ENCODE results near the gene PPP1R18. TPM values are rescaled to one million over a fixed set of nuclear protein-coding genes. Genes with fewer than 3 reads are reported as not detected.
A peak's percentile ranks its signal among the peaks of the same experiment; 100 is the strongest.

The PPP1R18 gene
- total RNA-seq, 2 donors from 2014 or later: 168 to 271 TPM

GRCh38 chr6:30654798-30655742, 31.4 kb downstream of the PPP1R18 start:
- peak overlapping the region in 1 of 2 donors; percentile 17 for H3K27ac Mint-ChIP-seq
- DNase-seq (ENCODE audit: low spot score) (no peak), ATAC-seq (no peak)
- H3K4me1 Mint-ChIP-seq (ENCODE audit: low read depth in 2 of 2): peaks cover 0 to 10% of the 10 kb centered on the region in 2 donors
- peaks cover 47% of the 10 kb centered on the region for H3K36me3 Mint-ChIP-seq
- H3K4me3 Mint-ChIP-seq: no peak overlapping the region
- H3K27me3 Mint-ChIP-seq: no peaks in the 10 kb centered on the region
- H3K9me3 Mint-ChIP-seq: no peaks in the 10 kb centered on the region

GRCh38 chr6:30651143-30651542, 35.3 kb downstream of the PPP1R18 start:
- DNase-seq (ENCODE audit: low spot score): no peak
- no peak for ATAC-seq
- peak overlapping the region in 1 of 2 donors; percentile 18 for H3K27ac Mint-ChIP-seq
- H3K4me3 Mint-ChIP-seq: no peak overlapping the region
- H3K4me1 Mint-ChIP-seq (ENCODE audit: low read depth in 2 of 2): peaks cover 6 to 13% of the 10 kb centered on the region in 2 donors
- H3K27me3 Mint-ChIP-seq: no peaks in the 10 kb centered on the region
- H3K36me3 Mint-ChIP-seq: peaks cover 21% of the 10 kb centered on the region
- no peaks in the 10 kb centered on the region for H3K9me3 Mint-ChIP-seq

GRCh38 chr6:30647242-30648116, 39.0 kb downstream of the PPP1R18 start:
- Mint-ChIP-seq H3K4me1 (ENCODE audit: low read depth in 2 of 2) (peaks cover 14 to 25% of the 10 kb centered on the region in 2 donors), H3K27ac (peak overlapping the region; percentile 80 to 93), H3K9me3 (no peaks in the 10 kb centered on the region), H3K36me3 (peaks cover 11% of the 10 kb centered on the region), H3K27me3 (no peaks in the 10 kb centered on the region), H3K4me3 (peak overlapping the region; percentile 87)
- DNase-seq (ENCODE audit: low spot score) (peak; percentile 90), ATAC-seq (peak; percentile 87 to 89)

DNA sequence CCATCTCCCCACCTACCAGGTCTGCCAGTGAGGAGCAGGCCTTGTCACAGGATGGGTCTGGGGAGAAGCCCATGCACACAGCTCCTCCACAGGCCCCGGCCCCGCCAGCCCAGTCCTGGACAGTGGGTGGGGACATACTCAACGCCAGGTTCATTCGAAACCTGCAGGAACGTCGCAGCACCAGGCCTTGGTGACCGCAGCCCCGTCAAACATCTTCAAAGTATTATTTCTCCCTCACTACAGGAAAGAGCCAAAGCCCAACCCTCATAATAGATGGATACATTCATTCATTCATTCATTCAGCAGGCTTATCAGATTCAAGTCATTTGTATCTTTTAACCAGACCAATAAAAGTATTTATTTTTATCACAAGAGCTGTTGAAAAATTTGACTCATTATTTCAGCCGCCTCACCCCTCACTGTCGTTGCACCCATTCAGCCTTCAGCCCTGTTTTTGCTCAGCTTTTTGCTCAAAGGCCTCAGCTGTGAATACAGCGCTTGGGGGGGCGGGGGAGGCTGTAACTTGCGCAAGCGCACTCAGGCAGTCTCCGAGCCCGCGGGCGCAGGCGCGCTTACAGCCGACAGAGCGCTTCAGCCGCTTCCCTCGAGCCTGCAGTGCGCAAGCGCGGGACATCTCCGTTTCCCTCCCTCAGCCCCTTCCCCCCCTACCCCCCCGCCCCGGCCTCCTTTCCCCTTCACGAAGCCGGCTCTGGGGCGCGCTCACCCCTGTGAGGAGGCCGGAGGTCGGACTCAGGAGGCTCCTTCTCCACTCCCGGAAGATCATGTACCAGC, 39.8 kb downstream of the PPP1R18 start, which contains the start of gene C6orf136:
TSS of gene C6orf136 (plus strand) at position 684 of the 792 bp plus-strand sequence. CDS start at position 783, 99 bp downstream.
- peaks cover 5% of the 10 kb centered on the region for H3K36me3 Mint-ChIP-seq
- H3K27ac Mint-ChIP-seq: peak within 1 kb of the TSS; percentile 80 to 93
- peak within 1 kb of the TSS; percentile 87 for H3K4me3 Mint-ChIP-seq
- DNase-seq (ENCODE audit: low spot score) (peak; percentile 95), ATAC-seq (peak; percentile 82 to 90)
- peaks cover 14 to 23% of the 10 kb centered on the region in 2 donors for H3K4me1 Mint-ChIP-seq (ENCODE audit: low read depth in 2 of 2)
- no peaks in the 10 kb centered on the region for H3K9me3 Mint-ChIP-seq
- no peaks in the 10 kb centered on the region for H3K27me3 Mint-ChIP-seq

GRCh38 chr6:30645989-30646388, 40.5 kb downstream of the PPP1R18 start:
- peak overlapping the region; percentile 87 for H3K4me3 Mint-ChIP-seq
- peaks cover 17 to 26% of the 10 kb centered on the region in 2 donors for H3K4me1 Mint-ChIP-seq (ENCODE audit: low read depth in 2 of 2)
- H3K27me3 Mint-ChIP-seq: no peaks in the 10 kb centered on the region
- no peaks in the 10 kb centered on the region for H3K9me3 Mint-ChIP-seq
- H3K36me3 Mint-ChIP-seq: peaks cover 5% of the 10 kb centered on the region
- DNase-seq (ENCODE audit: low spot score): no peak
- no peak for ATAC-seq
- peak overlapping the region; percentile 80 to 93 for H3K27ac Mint-ChIP-seq

- DNase-seq (ENCODE audit: low spot score): no peak
- H3K9me3 Mint-ChIP-seq: no peaks in the 10 kb centered on the region
- H3K27me3 Mint-ChIP-seq: no peaks in the 10 kb centered on the region
- peaks cover 18 to 26% of the 10 kb centered on the region in 2 donors for H3K4me1 Mint-ChIP-seq (ENCODE audit: low read depth in 2 of 2)
- ATAC-seq: no peak
- H3K4me3 Mint-ChIP-seq: no peak overlapping the region
- peaks cover 5% of the 10 kb centered on the region for H3K36me3 Mint-ChIP-seq
- peak overlapping the region in 1 of 2 donors; percentile 93 for H3K27ac Mint-ChIP-seq
Measured at GRCh38 chr6:30644769-30645168, 41.7 kb downstream of the PPP1R18 start.

DNA sequence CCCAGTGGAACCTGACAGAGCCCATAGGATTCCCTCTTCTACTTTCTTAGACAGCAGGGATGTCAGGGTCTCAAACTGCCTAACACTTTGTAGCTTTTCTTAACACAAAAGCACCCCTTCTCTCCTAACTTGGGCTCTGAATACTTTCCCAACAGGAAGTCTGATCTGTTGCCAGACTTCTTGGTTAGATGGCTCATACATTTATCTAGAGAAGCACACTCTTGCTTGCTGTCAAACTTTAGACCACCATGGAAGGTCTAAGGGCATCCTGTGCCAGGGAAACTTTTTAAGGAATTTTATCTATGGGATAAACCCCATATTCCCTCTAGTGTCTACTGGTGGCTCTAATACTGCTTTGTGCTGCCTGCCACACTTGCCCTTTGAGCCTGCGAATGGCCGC, 42.8 kb downstream of the PPP1R18 start:
- peaks cover 18 to 26% of the 10 kb centered on the region in 2 donors for H3K4me1 Mint-ChIP-seq (ENCODE audit: low read depth in 2 of 2)
- no peak overlapping the region for H3K4me3 Mint-ChIP-seq
- ATAC-seq: no peak
- H3K36me3 Mint-ChIP-seq: peaks cover 5% of the 10 kb centered on the region
- H3K27ac Mint-ChIP-seq: no peak overlapping the region
- no peaks in the 10 kb centered on the region for H3K9me3 Mint-ChIP-seq
- no peak for DNase-seq (ENCODE audit: low spot score)
- no peaks in the 10 kb centered on the region for H3K27me3 Mint-ChIP-seq

DNA sequence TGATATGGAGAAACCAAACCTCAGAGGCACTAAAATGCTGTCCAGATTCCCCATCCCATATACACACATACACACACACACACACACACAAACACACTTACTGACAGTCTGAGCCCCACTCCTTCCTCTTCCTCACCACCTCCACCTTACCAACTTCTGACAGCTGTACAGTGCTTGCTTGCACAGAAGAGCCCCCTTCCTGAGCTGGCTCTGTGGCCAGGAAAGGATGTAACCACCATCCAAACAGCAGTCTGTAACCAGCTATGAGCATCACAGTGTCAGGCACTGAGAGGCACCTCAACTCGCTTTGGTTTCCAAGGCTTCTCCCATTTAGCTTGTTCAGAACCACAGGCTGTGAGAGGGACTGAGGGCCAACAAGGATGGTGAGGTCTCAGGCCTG, 45.4 kb downstream of the PPP1R18 start:
- no peak overlapping the region for H3K4me3 Mint-ChIP-seq

DNA sequence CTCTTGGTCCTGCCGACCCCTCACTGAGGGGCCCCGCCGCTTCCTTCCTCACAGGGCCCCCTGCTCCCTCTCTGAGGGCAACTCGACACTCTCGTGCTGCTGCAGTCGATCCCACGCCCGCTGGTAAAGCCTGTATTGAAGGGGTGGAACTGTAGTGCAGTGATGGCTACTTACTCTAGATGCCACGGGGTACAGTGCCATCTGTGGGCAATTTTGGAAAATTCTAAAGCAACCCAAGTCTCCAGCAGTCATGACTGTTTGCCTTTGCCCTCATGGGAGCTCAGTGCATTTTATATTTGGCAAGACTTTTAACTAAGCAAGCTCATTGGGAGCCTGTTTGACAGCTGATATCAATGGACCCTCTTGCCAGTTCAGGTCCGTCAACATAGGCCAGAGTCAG, 46.0 kb downstream of the PPP1R18 start:
- no peak for DNase-seq (ENCODE audit: low spot score)
- H3K36me3 Mint-ChIP-seq: peaks cover 5% of the 10 kb centered on the region
- ATAC-seq: no peak
- no peak overlapping the region for H3K4me3 Mint-ChIP-seq
- H3K9me3 Mint-ChIP-seq: no peaks in the 10 kb centered on the region
- no peak overlapping the region for H3K27ac Mint-ChIP-seq
- peaks cover 5 to 9% of the 10 kb centered on the region in 2 donors for H3K4me1 Mint-ChIP-seq (ENCODE audit: low read depth in 2 of 2)
- H3K27me3 Mint-ChIP-seq: no peaks in the 10 kb centered on the region

More for the DNA sequence above, 45.4 kb downstream of the PPP1R18 start:
- peaks cover 11 to 15% of the 10 kb centered on the region in 2 donors for H3K4me1 Mint-ChIP-seq (ENCODE audit: low read depth in 2 of 2)
- peaks cover 5% of the 10 kb centered on the region for H3K36me3 Mint-ChIP-seq
- DNase-seq (ENCODE audit: low spot score) (no peak), ATAC-seq (peak; percentile 13 to 32)
- no peaks in the 10 kb centered on the region for H3K27me3 Mint-ChIP-seq
- H3K9me3 Mint-ChIP-seq: no peaks in the 10 kb centered on the region
- H3K27ac Mint-ChIP-seq: no peak overlapping the region

GRCh38 chr6:30635834-30636233, 50.6 kb downstream of the PPP1R18 start:
- no peak overlapping the region for H3K27ac Mint-ChIP-seq
- H3K4me1 Mint-ChIP-seq (ENCODE audit: low read depth in 2 of 2): peaks cover 0 to 2% of the 10 kb centered on the region in 2 donors
- no peak overlapping the region for H3K4me3 Mint-ChIP-seq
- no peaks in the 10 kb centered on the region for H3K9me3 Mint-ChIP-seq
- peaks cover 13% of the 10 kb centered on the region for H3K36me3 Mint-ChIP-seq
- no peaks in the 10 kb centered on the region for H3K27me3 Mint-ChIP-seq
- no peak for ATAC-seq
- DNase-seq (ENCODE audit: low spot score): no peak

DNA sequence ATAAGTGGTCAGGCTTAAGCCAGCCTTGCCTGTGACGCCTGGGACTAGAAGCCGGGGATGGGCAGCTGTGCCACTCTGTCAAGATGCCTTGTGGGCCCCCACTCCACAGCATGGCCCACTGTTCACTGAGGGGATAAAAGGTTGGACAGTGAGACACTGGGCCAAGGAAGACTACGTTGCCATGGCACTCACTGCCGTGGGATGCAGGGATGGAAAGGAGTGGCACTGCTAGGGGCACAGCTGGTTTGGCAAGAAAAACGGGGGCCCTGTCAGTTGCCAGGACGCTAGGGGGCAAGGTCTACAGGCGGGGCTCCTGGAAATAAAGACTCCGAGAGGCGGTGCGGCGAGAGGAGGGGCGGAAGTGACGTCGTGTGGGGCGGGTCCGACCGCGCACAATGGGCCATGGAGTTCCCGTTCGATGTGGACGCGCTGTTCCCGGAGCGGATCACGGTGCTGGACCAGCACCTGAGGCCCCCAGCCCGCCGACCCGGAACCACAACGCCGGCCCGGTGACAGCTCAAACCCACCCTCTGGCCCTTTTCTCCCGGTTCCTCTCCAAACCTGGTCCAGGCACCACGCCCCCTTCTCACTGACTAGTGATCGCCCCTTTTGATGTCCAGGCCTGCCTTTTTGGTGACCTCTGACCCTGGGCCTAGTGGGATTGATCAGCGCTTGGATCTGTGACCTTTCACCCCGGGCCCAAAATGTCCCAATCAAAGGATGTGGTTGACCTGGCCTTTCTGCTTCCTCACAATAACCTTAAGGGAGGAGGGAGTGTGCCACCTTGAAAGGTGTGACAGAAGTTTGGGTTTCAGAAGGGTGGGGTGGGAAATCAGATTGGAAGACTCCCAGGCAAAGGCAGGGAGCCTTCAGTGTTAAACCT, 59.7 kb downstream of the PPP1R18 start, which contains the start of gene ATAT1:
TSS of gene ATAT1 (plus strand) at position 391 of the 883 bp plus-strand sequence.
- H3K27me3 Mint-ChIP-seq: no peaks in the 10 kb centered on the region
- H3K9me3 Mint-ChIP-seq: no peaks in the 10 kb centered on the region
- peak within 1 kb of the TSS; percentile 85 to 87 for H3K27ac Mint-ChIP-seq
- peak; percentile 98 for ATAC-seq
- peaks cover 24 to 30% of the 10 kb centered on the region in 2 donors for H3K4me1 Mint-ChIP-seq (ENCODE audit: low read depth in 2 of 2)
- H3K36me3 Mint-ChIP-seq: peaks cover 11% of the 10 kb centered on the region
- DNase-seq (ENCODE audit: low spot score): peak; percentile 89
- peak within 1 kb of the TSS; percentile 96 for H3K4me3 Mint-ChIP-seq
